ENCODE data around the gene GCLM.

GCLM gene

DNA sequence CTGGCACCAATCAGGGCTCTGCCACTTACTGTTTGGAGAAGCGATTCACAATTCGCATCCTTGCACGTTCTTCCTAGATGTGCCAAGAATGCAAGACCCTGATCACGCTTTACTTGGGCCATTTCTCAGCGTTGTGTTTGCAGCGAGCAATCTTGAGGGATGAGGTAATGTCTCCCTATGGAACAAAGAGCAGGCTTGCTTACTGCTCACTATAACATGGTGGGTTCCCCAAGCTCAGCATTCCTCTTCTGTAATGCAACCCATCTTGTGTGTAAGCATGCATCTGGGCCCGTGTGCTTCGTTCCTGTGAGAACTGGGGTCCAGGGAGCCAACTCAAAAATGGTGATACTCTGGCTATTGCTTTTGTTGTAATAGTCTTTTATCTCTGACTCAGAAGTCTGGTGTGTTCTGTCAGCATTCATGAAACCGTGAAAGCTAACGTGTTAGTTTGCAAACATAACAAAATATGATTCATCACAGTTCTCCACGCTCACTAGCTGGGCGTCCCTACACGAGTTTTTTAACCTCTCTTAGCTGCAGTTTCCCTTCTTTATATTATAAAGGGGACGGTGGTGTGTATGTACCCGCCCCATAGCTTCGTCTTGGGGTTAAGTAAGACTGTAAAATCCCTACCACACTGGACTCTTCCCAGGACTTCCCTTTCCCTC lies 63.6 kb downstream of the GCLM start:
- no peak for DNase-seq

DNA sequence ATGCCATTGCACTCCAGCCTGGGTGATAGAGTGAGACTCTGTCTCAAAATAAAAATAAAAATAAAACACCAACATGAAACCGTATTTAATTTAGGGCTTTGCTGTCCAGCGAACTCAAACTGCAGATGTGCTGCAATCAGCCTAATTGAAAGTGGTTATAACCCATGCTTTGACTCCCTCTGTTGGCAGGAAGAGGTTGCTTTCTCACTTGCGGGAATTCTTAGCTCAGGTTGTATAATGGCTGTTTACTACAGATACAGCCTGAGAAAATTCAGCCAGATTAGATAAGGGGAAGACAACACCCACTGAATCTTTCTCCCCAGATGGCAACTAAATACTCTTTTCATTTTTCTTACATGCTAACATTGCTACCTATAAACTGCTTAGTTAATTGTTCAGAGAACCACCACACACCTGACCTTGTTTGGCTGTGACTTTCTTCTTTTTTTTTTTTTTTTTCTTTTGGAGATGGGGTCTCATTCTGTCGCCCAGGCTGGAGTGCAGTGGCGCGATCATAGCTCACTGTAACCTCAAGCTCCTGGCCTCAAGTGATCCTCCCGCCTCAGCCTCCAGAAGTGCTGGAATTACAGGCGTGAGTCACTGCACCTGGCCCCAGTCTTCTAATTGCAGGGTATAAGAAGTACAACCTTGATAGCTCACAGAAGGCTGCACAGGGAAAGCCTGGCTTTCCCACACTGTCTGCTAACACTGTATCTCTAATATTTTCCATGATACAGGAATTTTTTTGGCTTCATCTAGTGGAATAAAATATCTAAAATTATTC lies 64.8 kb downstream of the GCLM start:
- peak; percentile 88 for DNase-seq

DNA sequence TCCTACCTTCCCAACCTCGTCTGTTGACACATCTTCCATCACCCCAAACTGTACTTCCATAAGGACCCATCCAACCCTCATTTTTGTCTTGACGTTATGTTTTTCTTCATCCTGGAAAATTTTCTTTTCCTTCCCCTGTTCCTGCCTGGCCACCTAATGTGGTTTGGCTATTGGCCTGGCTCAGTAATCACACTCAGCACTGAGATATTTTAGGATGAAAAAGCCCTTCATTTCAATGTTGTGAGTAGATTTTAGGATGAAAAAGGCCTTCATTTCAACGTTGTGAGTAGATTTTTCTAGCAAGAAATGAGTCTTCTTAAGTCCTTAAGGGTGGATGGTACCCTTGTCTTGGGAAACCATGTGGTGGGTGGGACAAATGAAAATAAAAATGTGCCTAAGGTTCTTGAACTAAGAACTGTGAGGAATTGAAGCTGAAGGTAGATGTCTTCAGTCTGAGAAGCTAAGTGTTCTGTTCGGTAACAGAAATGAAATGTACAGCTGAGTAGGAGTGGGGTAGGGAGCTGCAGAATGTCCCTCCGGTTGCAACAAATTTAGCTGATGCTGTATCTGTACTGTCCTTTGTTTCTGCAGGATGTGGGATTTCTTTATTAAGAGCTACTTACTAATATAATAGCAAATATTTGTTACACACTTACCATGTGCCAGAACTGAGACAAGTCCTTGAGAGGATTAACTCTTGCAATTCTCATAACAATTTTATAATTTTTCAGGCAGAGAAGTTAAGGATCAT lies 66.3 kb downstream of the GCLM start:
- DNase-seq: no peak

DNA sequence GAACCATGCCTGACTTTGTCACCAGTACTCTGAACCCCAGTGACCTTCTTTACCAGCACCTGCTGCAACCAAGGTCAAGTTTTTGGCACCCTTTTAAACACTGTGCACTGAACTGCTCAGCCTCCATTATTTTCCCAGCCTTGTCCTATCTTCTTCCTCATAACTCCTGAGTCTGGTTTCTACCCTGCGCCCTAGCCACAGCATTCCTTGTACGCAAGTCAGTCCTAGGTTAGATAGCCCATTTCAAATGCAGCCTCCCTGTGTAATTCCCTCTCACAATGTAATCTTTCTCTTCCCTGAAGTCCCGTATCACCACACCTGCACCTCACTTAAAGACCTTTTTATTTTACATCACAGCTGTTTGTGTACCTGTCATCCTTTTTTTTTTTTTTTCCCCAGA lies 67.5 kb downstream of the GCLM start:
- DNase-seq: no peak

DNA sequence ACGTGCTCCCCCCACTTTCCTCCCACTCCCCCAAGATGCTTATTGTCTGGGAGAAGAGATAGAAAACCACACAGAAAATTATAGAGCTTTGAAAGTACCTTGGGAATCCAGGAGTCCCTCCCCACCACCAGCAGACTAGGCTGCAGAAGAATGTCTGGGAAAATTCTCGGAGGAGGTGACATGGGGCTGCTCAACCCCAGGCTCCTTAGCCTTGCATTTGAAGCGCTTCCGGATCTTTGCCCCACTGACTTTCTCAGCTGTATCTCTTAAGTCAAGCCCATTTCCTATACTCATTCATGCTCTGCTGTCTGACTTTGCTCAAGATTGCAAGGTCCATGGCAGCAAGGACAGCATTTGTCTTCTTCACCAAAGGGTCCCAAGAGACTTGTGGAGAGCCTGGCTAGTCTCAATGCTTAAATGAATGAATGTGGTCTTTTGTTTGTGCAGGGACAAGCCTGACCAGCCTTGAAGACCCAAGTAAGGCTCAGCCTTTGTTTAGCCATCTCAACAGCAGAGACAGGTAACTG lies 68.2 kb downstream of the GCLM start:
- DNase-seq: no peak

DNA sequence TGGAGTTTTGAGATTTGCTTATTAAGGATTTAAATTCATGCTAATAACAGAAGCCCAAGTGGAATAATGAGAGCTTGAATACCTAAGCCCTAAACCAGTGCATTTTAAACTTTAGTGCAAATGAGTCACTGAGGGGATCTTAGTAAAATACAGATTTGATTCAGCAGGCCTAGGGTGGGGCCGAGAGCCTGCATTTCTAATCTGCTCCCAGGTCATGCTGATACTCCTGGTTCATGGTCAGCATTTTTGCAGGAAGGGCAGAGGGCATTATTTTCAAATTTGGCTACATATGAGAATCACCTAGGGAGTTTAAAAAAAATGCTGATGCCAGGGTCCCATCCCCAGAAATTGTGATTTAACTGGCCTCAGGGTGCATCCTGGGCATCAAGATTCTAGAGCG lies 69.5 kb downstream of the GCLM start:
- DNase-seq: no peak

DNA sequence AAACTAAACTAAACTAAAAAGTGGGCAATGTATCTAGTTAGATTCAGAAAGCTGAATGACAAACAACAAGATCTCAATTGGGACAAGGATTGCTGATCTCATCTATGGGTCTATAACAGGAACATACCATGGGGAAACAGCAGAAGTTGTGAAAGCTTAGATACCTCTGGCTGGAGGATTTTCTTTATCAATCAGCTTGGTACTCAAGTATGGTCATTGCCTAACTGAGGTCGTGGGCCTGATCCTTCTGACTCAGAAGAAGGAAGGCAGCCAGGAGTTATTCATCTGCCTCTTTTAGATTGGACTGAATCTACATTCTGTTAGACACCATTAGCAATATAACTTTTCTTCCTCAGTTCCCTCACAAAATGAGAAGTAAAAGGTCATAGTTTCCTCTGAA lies 69.9 kb downstream of the GCLM start:
- DNase-seq: no peak

DNA sequence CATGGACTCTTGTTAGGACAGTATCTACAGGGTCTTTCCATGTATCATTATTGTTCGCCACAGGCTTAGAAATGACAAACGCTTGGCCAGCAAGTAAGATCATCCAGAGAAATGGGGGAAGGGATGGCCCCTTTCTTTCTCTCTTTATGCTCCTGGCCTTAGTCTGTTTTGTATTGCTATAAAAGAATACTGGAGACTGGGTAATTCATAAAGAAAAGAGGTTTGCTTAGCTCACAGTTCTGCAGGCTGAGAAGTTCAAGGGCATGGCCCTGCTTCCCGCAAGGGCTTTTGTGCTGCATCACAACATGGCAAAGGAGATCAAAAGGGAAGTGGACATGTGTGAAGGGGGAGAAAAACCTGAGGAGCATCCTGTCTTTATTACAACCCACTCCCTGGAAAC lies 71.3 kb downstream of the GCLM start:
- no peak for DNase-seq
